Measurements from ENCODE around the gene ATP10B. TPM values are rescaled to one million over a fixed set of nuclear protein-coding genes. Genes with fewer than 3 reads are reported as not detected.
"Not testable (repeated sequence)": the region's sequence is repeated elsewhere in the genome, so short reads cannot be mapped to it uniquely, and the experiment has no call there.

ATP10B gene
- polyA plus RNA-seq, 3 donors: 0.10 to 1.8 (median 0.11) TPM

- 92 to 97% (median 95%) methylated on average over 2 of the region's 2 CpGs for WGBS, 3 donors
- H3K27ac ChIP-seq (ENCODE audit: low read depth, low read length): no peak overlapping the region
Observed at GRCh38 chr5:160833806-160834205, 18.2 kb downstream of the ATP10B start.

- H3K27ac ChIP-seq (ENCODE audit: low read depth, low read length): no peak overlapping the region
- 50 to 79% (median 62%) methylated on average over 1 of the region's 1 CpG for WGBS, 3 donors
Observed at GRCh38 chr5:160831801-160832200, 20.2 kb downstream of the ATP10B start.

- 67 to 92% (median 73%) methylated on average over 3 of the region's 3 CpGs for WGBS, 3 donors
Observed at GRCh38 chr5:160824301-160825001, 27.6 kb downstream of the ATP10B start.

GRCh38 chr5:160812996-160813395, 39.0 kb downstream of the ATP10B start:
- 91 to 94% (median 91%) methylated on average over 9 to 12 of the region's 12 CpGs for WGBS, 3 donors
- not testable (repeated sequence) for H3K27ac ChIP-seq (ENCODE audit: low read depth, low read length)

More at GRCh38 chr5:160824301-160825001, 27.6 kb downstream of the ATP10B start:
- H3K27ac ChIP-seq (ENCODE audit: low read depth, low read length): no peak overlapping the region

- 80 to 91% (median 85%) methylated on average over 6 of the region's 6 CpGs for WGBS, 3 donors
- no peak overlapping the region for H3K27ac ChIP-seq (ENCODE audit: low read depth, low read length)
Observed at GRCh38 chr5:160805376-160805775, 46.6 kb downstream of the ATP10B start.

- 38 to 62% (median 59%) methylated on average over 2 of the region's 2 CpGs for WGBS, 3 donors
- no peak overlapping the region for H3K27ac ChIP-seq (ENCODE audit: low read depth, low read length)
Observed at GRCh38 chr5:160802592-160802991, 49.4 kb downstream of the ATP10B start.

GRCh38 chr5:160800375-160801275, 51.4 kb downstream of the ATP10B start:
- H3K27ac ChIP-seq (ENCODE audit: low read depth, low read length): no peak overlapping the region
- WGBS, 3 donors: 63 to 68% (median 66%) methylated on average over 4 of the region's 4 CpGs

- WGBS, 3 donors: 55 to 62% (median 57%) methylated on average over 4 of the region's 4 CpGs
- no peak overlapping the region for H3K27ac ChIP-seq (ENCODE audit: low read depth, low read length)
Observed at GRCh38 chr5:160799184-160799583, 52.8 kb downstream of the ATP10B start.

GRCh38 chr5:160797020-160797419, 55.0 kb downstream of the ATP10B start:
- WGBS, 3 donors: 71 to 81% (median 78%) methylated on average over 4 of the region's 4 CpGs
- no peak overlapping the region for H3K27ac ChIP-seq (ENCODE audit: low read depth, low read length)

- WGBS, 3 donors: 84 to 99% (median 97%) methylated on average over 2 of the region's 2 CpGs
- H3K27ac ChIP-seq (ENCODE audit: low read depth, low read length): no peak overlapping the region
Observed at GRCh38 chr5:160793530-160793899, 58.5 kb downstream of the ATP10B start.

GRCh38 chr5:160792732-160793529, 59.1 kb downstream of the ATP10B start:
- 75 to 86% (median 79%) methylated on average over 7 of the region's 7 CpGs for WGBS, 3 donors
- no peak overlapping the region for H3K27ac ChIP-seq (ENCODE audit: low read depth, low read length)

GRCh38 chr5:160792281-160792680, 59.7 kb downstream of the ATP10B start:
- WGBS, 3 donors: 90 to 97% (median 97%) methylated on average over 2 of the region's 2 CpGs
- no peak overlapping the region for H3K27ac ChIP-seq (ENCODE audit: low read depth, low read length)

GRCh38 chr5:160789219-160789859, 62.7 kb downstream of the ATP10B start:
- H3K27ac ChIP-seq (ENCODE audit: low read depth, low read length): no peak overlapping the region
- 84 to 88% (median 87%) methylated on average over 3 of the region's 3 CpGs for WGBS, 3 donors

GRCh38 chr5:160788102-160788660, 63.8 kb downstream of the ATP10B start:
- H3K27ac ChIP-seq (ENCODE audit: low read depth, low read length): no peak overlapping the region
- WGBS, 3 donors: 70 to 83% (median 72%) methylated on average over 3 of the region's 3 CpGs

GRCh38 chr5:160787240-160787639, 64.8 kb downstream of the ATP10B start:
- H3K27ac ChIP-seq (ENCODE audit: low read depth, low read length): no peak overlapping the region
- WGBS, 3 donors: 47 to 70% (median 55%) methylated on average over 4 of the region's 4 CpGs

GRCh38 chr5:160774666-160775315, 77.2 kb downstream of the ATP10B start:
- WGBS, 3 donors: 65 to 68% (median 66%) methylated on average over 11 of the region's 11 CpGs
- H3K27ac ChIP-seq (ENCODE audit: low read depth, low read length): no peak overlapping the region

- WGBS, 3 donors: 72 to 91% (median 74%) methylated on average over 10 of the region's 10 CpGs
Observed at GRCh38 chr5:160773646-160774410, 78.2 kb downstream of the ATP10B start.

More at GRCh38 chr5:160773646-160774410, 78.2 kb downstream of the ATP10B start:
- no peak overlapping the region for H3K27ac ChIP-seq (ENCODE audit: low read depth, low read length)

Data from adipose tissue (tissue), 3 donors.